DOHH2 (cell line): ENCODE results near the gene SLC2A4.

Source experiments
- EZH2phosphoT487 ChIP-seq: fragments of 200-600 bp; sonication (generic); IDR thresholded peaks from 2 replicates; pipeline ENCODE4 v1.6.1; 2017; ENCODE audit warnings: borderline replicate concordance, mild to moderate bottlenecking, antibody characterized with exemption, low read length, moderate library complexity, mixed read lengths
- TF ChIP-seq, protein P1 (sequence below): fragments of 200-600 bp; sonication (generic); IDR thresholded peaks from one replicate; pipeline ENCODE4 v1.5.1; 2014; ENCODE audit warnings: antibody characterized with exemption, mild to moderate bottlenecking, low read depth, low read length; ENCODE audit not compliant: poor library complexity, severe bottlenecking

DNA sequence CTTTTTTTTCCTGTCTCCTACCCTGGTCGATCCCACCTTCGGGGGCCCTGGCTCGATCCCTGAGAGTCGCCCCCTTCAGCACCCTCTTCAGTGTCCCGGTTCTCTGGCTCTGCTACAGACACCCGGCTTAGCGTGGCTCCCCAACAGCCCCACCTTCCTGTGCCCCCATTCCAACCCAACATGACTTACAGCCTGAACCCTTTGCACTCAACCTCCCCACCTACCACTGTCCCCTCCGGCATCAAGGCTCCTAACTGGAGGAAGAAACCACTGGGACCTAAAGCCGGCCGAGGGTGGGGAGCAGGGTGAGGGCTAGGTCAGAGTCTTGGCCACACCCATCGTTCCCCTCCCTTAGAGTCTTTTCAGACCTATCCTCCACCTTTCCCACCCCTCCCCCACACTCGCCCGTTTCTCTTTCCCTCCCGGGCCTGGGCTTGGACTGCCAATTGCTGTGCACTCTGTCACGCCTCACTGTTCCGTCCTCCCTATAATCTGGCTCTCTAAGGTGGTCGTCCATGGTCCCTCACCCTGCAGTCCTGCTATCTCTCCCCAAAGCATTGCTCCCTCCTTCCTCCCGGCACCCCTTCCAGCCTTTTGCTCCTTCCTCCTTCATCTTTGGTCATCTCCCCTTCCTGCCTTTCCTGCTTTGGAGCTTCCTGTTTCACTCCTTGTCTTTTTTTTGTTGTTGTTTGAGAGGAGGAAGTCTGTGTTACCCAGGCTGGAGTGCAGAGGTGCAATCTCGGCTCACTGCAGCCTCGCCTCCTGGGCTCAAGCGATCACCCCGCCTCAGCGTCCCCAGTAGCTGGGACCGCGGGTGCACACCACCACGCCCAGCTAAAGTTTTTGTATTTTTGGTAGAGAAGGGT is 18.4 kb upstream of the SLC2A4 start:
- TF ChIP-seq, protein P1, sequence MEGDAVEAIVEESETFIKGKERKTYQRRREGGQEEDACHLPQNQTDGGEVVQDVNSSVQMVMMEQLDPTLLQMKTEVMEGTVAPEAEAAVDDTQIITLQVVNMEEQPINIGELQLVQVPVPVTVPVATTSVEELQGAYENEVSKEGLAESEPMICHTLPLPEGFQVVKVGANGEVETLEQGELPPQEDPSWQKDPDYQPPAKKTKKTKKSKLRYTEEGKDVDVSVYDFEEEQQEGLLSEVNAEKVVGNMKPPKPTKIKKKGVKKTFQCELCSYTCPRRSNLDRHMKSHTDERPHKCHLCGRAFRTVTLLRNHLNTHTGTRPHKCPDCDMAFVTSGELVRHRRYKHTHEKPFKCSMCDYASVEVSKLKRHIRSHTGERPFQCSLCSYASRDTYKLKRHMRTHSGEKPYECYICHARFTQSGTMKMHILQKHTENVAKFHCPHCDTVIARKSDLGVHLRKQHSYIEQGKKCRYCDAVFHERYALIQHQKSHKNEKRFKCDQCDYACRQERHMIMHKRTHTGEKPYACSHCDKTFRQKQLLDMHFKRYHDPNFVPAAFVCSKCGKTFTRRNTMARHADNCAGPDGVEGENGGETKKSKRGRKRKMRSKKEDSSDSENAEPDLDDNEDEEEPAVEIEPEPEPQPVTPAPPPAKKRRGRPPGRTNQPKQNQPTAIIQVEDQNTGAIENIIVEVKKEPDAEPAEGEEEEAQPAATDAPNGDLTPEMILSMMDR: no peak
- no peak for TF ChIP-seq EZH2phosphoT487
